HG02798 (cell line): ENCODE measurements around the gene MON2.
A peak's percentile ranks its signal among the peaks of the same experiment; 100 is the strongest.
"Not testable (repeated sequence)": the region's sequence is repeated elsewhere in the genome, so short reads cannot be mapped to it uniquely, and the experiment has no call there.

Experiments used
- ATAC-seq: cut with Tn5 transposase; IDR thresholded peaks from one replicate; pipeline ENCODE4 v1.9.1; 2021; ENCODE audit warnings: mild to moderate bottlenecking; ENCODE audit not compliant: unreplicated experiment, poor library complexity

Gene MON2

DNA sequence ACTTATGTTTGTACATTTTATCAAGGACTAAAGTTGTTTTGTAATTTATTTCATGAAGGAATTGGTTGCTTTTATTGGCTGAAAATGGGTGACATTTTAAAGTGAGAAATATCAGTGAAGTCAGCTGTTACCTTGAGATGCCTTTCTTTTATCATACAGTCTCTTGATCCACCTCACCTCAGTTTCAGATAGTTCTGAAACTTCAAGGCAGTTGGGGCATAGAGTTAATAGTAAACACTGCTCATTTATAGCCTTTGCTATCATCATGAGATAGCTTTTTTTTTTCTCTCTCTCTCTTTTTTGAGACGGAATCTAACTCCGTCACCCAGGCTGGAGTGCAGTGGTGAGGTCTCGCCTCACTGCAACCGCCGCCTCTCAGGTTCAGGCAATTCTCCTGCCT, 76.7 kb downstream of the MON2 start:
- ATAC-seq, result no peak

DNA sequence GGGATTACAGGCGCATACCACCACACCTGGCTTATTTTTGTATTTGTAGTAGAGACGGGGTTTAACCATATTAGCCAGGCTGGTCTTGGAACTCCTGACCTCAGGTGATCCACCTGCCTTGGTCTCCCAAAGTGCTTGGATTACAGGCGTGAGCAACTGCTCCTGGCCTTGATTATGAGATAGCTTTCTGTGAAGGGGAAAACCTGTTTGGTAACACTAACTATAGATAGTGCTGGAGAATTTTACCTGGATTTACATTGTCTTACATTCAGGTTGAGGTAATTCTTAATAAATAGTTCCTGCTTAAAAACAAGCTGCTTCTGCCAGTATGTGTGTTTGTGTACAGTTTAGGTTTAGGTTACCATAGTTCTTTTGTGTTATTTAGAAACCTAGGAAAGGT, 77.1 kb downstream of the MON2 start:
- ATAC-seq, result no peak

GRCh38 chr12:62552906-62553556, 86.4 kb downstream of the MON2 start:
- ATAC-seq, result no peak

- not testable (repeated sequence) for ATAC-seq
Observed at GRCh38 chr12:62559366-62559765, 92.7 kb downstream of the MON2 start.

- no peak for ATAC-seq
Observed at GRCh38 chr12:62562846-62563245, 96.2 kb downstream of the MON2 start.

DNA sequence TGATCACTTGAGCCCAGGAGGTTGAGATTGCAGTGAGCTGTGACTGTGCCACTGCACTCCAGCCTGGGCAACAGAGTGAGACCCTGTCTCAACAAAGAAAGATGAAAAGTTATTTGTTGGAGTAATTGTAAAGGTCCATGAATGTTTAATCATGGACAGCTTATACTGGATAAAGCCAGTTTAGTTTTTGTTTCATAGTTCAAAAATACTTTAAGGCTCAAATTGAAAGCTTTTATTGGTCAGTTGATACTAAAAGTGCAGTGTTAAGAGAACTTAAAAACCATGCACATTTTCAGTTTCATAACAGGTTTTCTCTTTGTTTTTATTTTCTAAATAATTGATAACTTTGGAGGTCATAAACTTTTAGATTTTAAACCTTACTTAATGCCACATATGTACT, 108.4 kb downstream of the MON2 start:
- peak; percentile 80 for ATAC-seq

DNA sequence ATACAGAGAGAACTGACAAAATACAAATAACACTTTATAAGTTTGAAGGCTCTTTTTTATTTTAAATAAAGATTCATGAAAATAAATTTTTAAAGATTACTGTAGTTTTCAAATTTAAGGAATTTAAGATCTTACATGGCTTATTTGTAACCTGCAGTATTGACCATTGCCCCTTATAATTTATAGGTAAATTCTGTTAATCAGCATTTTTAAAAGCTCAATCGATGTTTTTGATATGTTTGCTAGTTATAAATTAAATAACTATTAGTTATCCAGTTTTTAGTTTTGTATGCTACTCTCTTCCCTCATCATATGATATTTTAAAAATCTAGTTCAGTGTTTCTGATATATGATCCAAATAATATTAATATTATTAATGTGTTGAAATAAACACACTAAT, 109.9 kb downstream of the MON2 start:
- ATAC-seq, result no peak

DNA sequence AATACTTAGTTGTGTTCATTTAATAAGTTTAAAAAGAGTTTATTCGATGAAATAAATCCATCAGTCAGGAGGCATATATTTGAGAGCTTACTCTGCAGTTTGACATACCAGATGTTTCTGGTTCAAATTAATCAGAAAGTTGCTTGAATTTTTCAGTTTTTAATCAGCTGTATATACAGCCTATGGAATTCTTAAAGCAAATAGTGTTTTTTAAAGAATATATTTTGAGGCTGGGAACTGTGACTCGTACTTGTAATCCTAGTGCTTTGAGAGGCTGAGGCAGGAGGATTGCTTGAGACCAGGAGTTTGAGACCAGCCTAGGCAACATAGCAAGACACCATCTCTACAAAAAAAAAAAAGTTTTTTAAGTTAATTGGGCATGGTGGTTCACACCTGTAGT, 112.1 kb downstream of the MON2 start:
- no peak for ATAC-seq

DNA sequence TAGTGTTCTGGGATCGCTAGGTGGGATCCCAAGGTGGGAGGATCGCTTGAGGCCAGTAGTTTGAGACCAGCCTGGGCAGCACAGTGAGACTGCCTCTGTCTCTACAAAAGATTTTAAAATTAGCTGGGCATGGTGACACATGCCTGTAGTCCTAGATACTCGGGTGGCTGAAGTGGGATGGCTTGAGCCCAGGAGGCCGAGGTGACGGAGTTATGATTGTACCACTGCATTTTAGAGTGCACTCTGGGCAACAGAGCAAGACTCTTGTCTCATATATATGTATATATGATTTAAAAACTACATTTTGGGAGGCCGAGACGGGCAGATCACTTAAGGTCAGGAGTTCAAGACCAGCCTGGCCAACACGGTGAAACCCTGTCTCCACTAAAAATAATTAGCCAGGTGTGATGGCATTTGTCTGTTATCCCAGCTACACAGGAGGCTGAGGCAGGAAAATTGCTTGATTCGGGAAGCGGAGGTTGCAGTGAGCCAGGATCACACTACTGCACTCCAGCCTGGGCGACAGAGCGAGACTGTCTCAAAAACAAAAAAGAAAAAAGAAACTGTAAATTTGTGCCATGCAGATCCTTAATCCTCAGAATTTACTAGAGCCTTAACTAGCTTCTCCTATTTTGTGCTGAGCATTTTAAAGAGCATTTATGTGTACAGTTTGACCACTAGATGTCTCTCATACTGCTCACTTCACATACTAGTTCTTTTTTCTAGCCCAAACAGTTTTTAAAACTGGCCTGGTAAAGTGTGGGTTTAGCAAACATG, 114.8 kb downstream of the MON2 start:
- ATAC-seq, result peak; percentile 61

GRCh38 chr12:62582065-62582366, 115.4 kb downstream of the MON2 start:
- ATAC-seq, result no peak

DNA sequence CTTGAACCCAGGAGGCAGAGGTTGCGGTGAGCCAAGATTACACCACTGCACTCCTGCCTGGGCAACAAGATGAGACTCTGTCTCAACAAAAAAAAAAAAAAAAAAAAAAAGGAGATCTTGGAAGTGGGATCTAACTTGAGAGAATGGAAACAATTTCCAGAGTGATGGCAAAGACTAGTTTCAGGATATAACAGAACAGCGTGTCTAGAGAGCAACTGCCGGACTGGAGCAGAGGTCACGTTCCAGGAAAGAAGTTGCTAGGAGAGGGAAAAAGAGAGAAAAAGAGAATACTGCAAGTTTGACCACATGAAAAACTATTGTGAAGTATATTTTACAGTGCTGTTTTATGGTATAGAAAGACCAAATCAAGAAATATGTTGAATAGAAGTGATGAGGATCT, 118.0 kb downstream of the MON2 start:
- ATAC-seq, result no peak

GRCh38 chr12:62586850-62587249, 120.2 kb downstream of the MON2 start:
- no peak for ATAC-seq

DNA sequence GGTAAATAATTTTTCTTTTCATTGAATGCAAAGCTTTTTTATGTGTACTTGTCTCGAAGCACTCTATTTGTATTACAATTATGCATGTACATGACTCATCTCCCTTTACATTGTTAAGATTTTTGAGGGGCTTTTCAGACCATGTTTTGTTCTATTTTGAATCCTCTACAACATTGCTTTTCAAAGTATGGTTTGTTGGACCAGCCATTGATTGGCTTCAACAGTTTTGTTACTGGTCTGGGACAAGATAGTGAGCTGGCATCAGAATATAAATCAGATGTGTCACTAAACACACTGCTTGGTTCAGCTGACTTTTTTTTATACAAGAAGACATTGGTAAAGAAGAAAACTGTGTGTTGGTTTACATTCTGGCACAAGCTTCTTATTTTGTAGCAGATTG, 122.3 kb downstream of the MON2 start:
- no peak for ATAC-seq

- no peak for ATAC-seq
Observed at GRCh38 chr12:62597253-62597652, 130.6 kb downstream of the MON2 start.

- no peak for ATAC-seq
Observed at GRCh38 chr12:62598846-62599245, 132.2 kb downstream of the MON2 start.

GRCh38 chr12:62599854-62600437, 133.3 kb downstream of the MON2 start:
- no peak for ATAC-seq

DNA sequence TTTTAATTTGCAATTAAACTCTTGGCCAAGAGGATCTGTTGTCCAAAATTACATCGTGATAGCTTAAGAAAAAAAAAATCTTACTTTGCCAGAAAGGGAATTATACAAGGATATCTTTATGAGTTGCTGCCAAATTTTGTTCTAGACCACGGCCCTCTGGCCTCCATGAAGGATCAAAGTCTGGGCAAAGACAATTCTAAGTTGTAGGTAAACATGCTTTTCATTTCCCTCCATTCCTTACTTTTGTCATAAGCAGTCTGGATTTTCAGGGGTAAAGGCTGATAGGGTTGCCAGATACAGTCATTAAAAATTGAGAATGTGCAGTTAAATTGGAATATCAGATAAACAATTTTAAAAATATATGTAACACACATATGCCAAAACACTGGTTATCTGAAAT, 135.1 kb downstream of the MON2 start:
- ATAC-seq, result no peak

DNA sequence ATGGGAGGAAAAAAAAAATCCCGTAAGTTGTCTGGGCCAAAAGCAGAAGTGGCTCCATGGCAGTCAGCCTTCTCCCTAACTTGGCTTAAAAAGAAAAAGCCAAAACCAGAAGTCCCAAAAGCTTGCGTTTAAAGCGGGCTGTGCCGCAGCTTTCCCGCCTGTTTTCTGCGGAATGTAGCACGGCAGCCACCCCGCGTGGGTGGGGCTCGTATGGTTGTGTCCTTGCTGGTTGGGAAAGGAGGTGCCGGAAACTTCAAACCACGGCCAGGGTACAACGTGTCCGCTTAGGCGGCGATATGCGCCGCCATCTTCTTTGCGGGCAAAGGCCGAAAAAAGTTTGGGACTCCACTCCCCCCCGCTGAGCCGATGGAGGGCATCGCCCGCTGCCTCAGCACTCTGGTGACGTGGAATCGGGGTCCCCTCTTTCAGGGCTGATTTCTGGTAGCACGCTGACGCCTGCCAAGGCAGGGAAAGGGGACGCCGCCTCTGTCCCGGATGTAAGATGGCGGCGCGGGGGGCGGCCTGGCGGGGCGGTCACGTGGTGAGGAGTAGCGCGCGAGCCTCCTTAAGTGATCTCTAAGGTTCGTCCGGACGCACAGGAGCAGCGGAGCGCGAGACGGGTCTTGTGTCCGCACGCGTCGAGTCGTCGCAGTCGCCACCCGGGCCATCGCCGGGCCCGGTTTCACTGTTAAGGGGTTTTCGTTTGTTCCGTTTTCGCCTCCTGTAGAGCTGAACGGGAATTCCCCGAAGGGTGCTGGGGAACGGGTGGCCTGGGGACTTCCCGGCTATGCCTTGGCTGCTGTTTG, 135.8 kb downstream of the MON2 start:
- peak; percentile 69 for ATAC-seq

GRCh38 chr12:62603061-62603810, 136.6 kb downstream of the MON2 start:
- peak; percentile 74 for ATAC-seq

GRCh38 chr12:62603811-62604098, 137.1 kb downstream of the MON2 start:
- no peak for ATAC-seq

DNA sequence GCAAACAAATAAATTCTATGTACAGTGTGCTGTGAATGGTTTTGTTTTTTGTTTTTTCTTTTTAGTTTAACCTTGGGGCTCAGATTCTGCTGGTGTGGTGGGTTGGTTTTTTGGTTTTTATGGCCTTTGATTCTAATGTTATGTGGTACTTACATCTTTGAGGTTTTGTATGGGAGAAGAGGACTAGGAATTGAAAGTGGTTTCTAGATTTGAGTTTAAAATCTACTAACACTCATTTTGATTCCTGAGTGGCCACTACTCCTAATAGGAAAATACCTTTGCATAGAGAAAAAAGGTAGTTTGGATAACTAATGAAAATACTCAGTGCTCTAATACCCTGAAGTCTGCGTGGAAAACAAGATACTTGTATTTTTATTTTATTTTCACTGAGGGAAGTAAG, 137.7 kb downstream of the MON2 start:
- ATAC-seq, result no peak
